Sigmoid colon (tissue), 4 donors: ENCODE data around the gene VPS26A.

Source experiments
- EP300 ChIP-seq, 4 donors: sonication (generic); formaldehyde crosslinking; IDR thresholded peaks; one replicate each; pipeline ENCODE4 v1.6.1; 2017; ENCODE audit warnings: antibody characterized with exemption in 4 of 4
- POLR2AphosphoS5 ChIP-seq, 4 donors: sonication (generic); formaldehyde crosslinking; IDR thresholded peaks; one replicate each; pipeline ENCODE4 v1.6.1; 2017; ENCODE audit warnings: antibody characterized with exemption in 4 of 4

GRCh38 chr10:69102440-69102839 lies 21.5 kb upstream of the VPS26A start:
- TF ChIP-seq POLR2AphosphoS5 (IDR thresholded peaks at IDR 0.05) (no peak), EP300 (IDR thresholded peaks at IDR 0.05) (no peak)
